Testis (tissue), 2 donors: ENCODE measurements around the gene RBPJ.

ENCODE experiments used
- CTCF ChIP-seq, 3 experiments: fragments of 450-650 bp in 2 of 3; fragments of 200-600 bp in 1 of 3; sonication (generic) in 1 of 3; IDR thresholded peaks; one replicate each; pipeline ENCODE4 v1.5.1; 2016 to 2019; ENCODE audit warnings: antibody characterized with exemption in 3 of 3, mild to moderate bottlenecking in 2 of 3, moderate library complexity in 1 of 3
- POLR2A ChIP-seq: fragments of 450-650 bp; IDR thresholded peaks from one replicate; pipeline ENCODE4 v1.6.1; 2017; ENCODE audit warnings: antibody characterized with exemption, mild to moderate bottlenecking, moderate library complexity

- TF ChIP-seq CTCF (IDR thresholded peaks at IDR 0.05): no peak
- no peak for TF ChIP-seq POLR2A
Measured at GRCh38 chr4:26367811-26368210, 47.0 kb downstream of the RBPJ start.
